ENCODE measurements around the gene PKDCC. TPM values are rescaled to one million over a fixed set of nuclear protein-coding genes. Genes with fewer than 3 reads are reported as not detected.

Gene PKDCC
- total RNA-seq, 2 experiments from 2014 or later, result not detected

Other genes with a start within 250 kb of the PKDCC start
- gene EML4, start 121.3 kb downstream of the PKDCC start, total RNA-seq, result 100 to 1,000 TPM in 1 of 2 experiments, 10 to 100 TPM in 1; 73.4 to 110 TPM